Heart right ventricle (tissue), 16 donors: Measurements from ENCODE around the gene HOXA10. TPM values are rescaled to one million over a fixed set of nuclear protein-coding genes. Genes with fewer than 3 reads are reported as not detected.

Experiments used
- ATAC-seq, 8 donors: fragments of 200-7000 bp; cut with Tn5 transposase; one replicate each; pipeline ENCODE4 v1.9.1; 2020; ENCODE audit warnings: mild to moderate bottlenecking in 8 of 8, moderate library complexity in 8 of 8, moderate number of reproducible peaks in 1 of 8
- DNase-seq, 2 donors: peaks; one replicate each; pipeline ENCODE4 v3.0.0-alpha.2; 2020
- H3K27ac ChIP-seq, 10 donors: fragments of 200-600 bp; sonication (generic) in 2 of 10; one replicate each; pipeline versions ENCODE4 v1.5.0 to v1.8.0; 2020 to 2022; ENCODE audit warnings: mild to moderate bottlenecking in 3 of 10
- H3K27me3 ChIP-seq, 7 donors: fragments of 200-600 bp; one replicate each; pipeline ENCODE4 v1.8.0; 2021 to 2022; ENCODE audit warnings: mild to moderate bottlenecking in 2 of 7
- H3K36me3 ChIP-seq, 9 donors: fragments of 200-600 bp; sonication (generic) in 1 of 9; one replicate each; pipeline versions ENCODE4 v1.5.0 to v1.8.0; 2020 to 2022; ENCODE audit warnings: mild to moderate bottlenecking in 2 of 9
- H3K4me1 ChIP-seq, 9 donors: fragments of 200-600 bp; sonication (generic) in 1 of 9; one replicate each; pipeline versions ENCODE4 v1.5.0 to v1.8.0; 2020 to 2022; ENCODE audit warnings: mild to moderate bottlenecking in 4 of 9
- H3K4me3 ChIP-seq, 10 donors: fragments of 200-600 bp; sonication (generic) in 2 of 10; one replicate each; pipeline versions ENCODE4 v1.5.0 to v1.8.0; 2020 to 2022; ENCODE audit warnings: mild to moderate bottlenecking in 7 of 10, moderate library complexity in 2 of 10
- H3K9me3 ChIP-seq, 11 donors: fragments of 200-600 bp in 10 of 11; sonication (generic) in 2 of 11; one replicate each; pipeline versions ENCODE4 v1.5.0 to v1.8.0; 2013 to 2022; ENCODE audit warnings: mild to moderate bottlenecking in 2 of 11, control low read depth in 1 of 11, moderate library complexity in 1 of 11
- CTCF ChIP-seq, 9 donors: fragments of 200-600 bp; sonication (generic) in 2 of 9; IDR thresholded peaks; one replicate each; pipeline versions ENCODE4 v1.5.0 to v1.8.0; 2021 to 2022; ENCODE audit warnings: antibody characterized with exemption in 9 of 9, mild to moderate bottlenecking in 5 of 9, moderate library complexity in 1 of 9
- WGBS, 2 donors: extraction: QIAGEN DNeasy Blood & Tissue Kit; methylation state at CpG; one replicate each; pipeline ENCODE4 v1.1.7; 2013; ENCODE audit warnings: inconsistent platforms in 1 of 2; 5-methylcytosine and 5-hydroxymethylcytosine counted together
- intact Hi-C, 10 donors: fragments of 100-400 bp; cut with DNase I; formaldehyde crosslinking; loops; one replicate each; pipeline versions ENCODE4 v1.11.1 to v1.14.2; 2022
- polyA plus RNA-seq, 2 donors: library from polyadenylated mRNA; stranded (reverse); fragments of 200-250 nt; gene quantifications; one replicate each; pipeline ENCODE4 v1.2.3, GENCODE V29; 2013
- total RNA-seq, 10 donors: library from RNA; stranded (reverse); fragmentation: NEBNext Ultra II Directional in 3 of 10; extraction: Animal tissue kit (Norgen Biotek cat#: 25700) in 3 of 10; gene quantifications; one replicate each; pipeline versions ENCODE4 v1.2.1 to v1.2.4, GENCODE V29; 2021 to 2023
- donor health status: Arrhythmogenic right ventricular cardiomyopathy.
- donor health status: ischemic (EF 13 %, LVEDD 7.1; RV severe dilation, severe dysfunction).
- donor health status: healthy with polysubstance abuse.
- donor health status: DM: no; HTN: yes; CAD: no.
- donor health status: DM: no; HTN: no; CAD: no.
- donor health status: ischemic (EF 25% LVEDD 6.9; RV normal size, moderate dysfunction).
- donor health status: ischemic (EF 25% LVEDD 5.7; RV mildly dilated, moderate dysfunction).
- donor health status: healthy.
- donor health status: DM: yes; HTN: yes; CAD: no.
- donor health status: Ischemic cardiomyopathy.
- donor health status: ischemic (EF 35%, LVEDD 5.7; RV mildly dilated, moderate dysfunction).
- donor health status: nonischemic (EF 11% LVEDD 7.7; RV severe dilation, severe dysfunction).
- donor health status: DM: yes; HTN: yes; CAD: no.
- donor health status: PGD.
- donor health status: ischemic (EF 29% LVEDD 5.4; RV normal size, mild dysfunction).
- donor health status: nonischemic (EF 23%, LVEDD 6.1; RV moderate dilation, normal function).

The HOXA10 gene
- total and polyA plus RNA-seq, 12 donors = 0.03 to 0.19 TPM; not detected in 10

- Histone ChIP-seq H3K27me3 (peaks cover 53 to 100% (median 99%) of the 10 kb centered on the region in 7 donors), H3K36me3 (no peaks in the 10 kb centered on the region), H3K27ac (no peak overlapping the region), H3K4me3 (peak overlapping the region in 3 of 10 donors; percentile 10 to 33 (median 10)), H3K4me1 (peaks cover 0 to 38% (median 23%) of the 10 kb centered on the region in 9 donors), H3K9me3 (no peaks in the 10 kb centered on the region)
- intact Hi-C loops = loop anchor here in 7 of 10 donors (5.0 to 10.0 kb wide), 7 partner anchors 380 to 890 kb away; no protein-coding TSS in a partner anchor
- TF ChIP-seq CTCF (IDR thresholded peaks at IDR 0.05) = no peak
- 2 to 4% methylated on average over 41 of the region's 41 CpGs for WGBS, 2 donors
- ATAC-seq = peak in 1 of 8 donors; percentile 34
- DNase-seq = no peak
These were observed 30.8 kb upstream of the HOXA10 start for GRCh38 chr7:27204851-27205322.

GRCh38 chr7:27203964-27204594 is 30.0 kb upstream of the HOXA10 start:
- 19 to 22% methylated on average over 4 of the region's 4 CpGs for WGBS, 2 donors
- H3K4me3 ChIP-seq = no peak overlapping the region
- ATAC-seq (no peak), DNase-seq (no peak)
- H3K36me3 ChIP-seq = no peaks in the 10 kb centered on the region
- peaks cover 57 to 98% (median 96%) of the 10 kb centered on the region in 7 donors for H3K27me3 ChIP-seq
- H3K27ac ChIP-seq = no peak overlapping the region
- no peaks in the 10 kb centered on the region for H3K9me3 ChIP-seq
- TF ChIP-seq CTCF (IDR thresholded peaks at IDR 0.05) = no peak
- H3K4me1 ChIP-seq = peaks cover 0 to 41% (median 26%) of the 10 kb centered on the region in 9 donors
- intact Hi-C loops = loop anchor here in 6 of 10 donors (10.0 kb wide), 5 partner anchors 381 to 891 kb away; no protein-coding TSS in a partner anchor

GRCh38 chr7:27203365-27203953 is 29.3 kb upstream of the HOXA10 start:
- peaks cover 0 to 47% (median 29%) of the 10 kb centered on the region in 9 donors for H3K4me1 ChIP-seq
- no peaks in the 10 kb centered on the region for H3K9me3 ChIP-seq
- ATAC-seq (no peak), DNase-seq (no peak)
- intact Hi-C loops = loop anchor here in 6 of 10 donors (10.0 kb wide), 5 partner anchors 381 to 891 kb away; no protein-coding TSS in a partner anchor
- H3K4me3 ChIP-seq = no peak overlapping the region
- no peak for TF ChIP-seq CTCF (IDR thresholded peaks at IDR 0.05)
- H3K36me3 ChIP-seq = no peaks in the 10 kb centered on the region
- WGBS, 2 donors = 16 to 19% methylated on average over 10 of the region's 10 CpGs
- H3K27me3 ChIP-seq = peaks cover 62 to 98% (median 96%) of the 10 kb centered on the region in 7 donors
- no peak overlapping the region for H3K27ac ChIP-seq

DNA sequence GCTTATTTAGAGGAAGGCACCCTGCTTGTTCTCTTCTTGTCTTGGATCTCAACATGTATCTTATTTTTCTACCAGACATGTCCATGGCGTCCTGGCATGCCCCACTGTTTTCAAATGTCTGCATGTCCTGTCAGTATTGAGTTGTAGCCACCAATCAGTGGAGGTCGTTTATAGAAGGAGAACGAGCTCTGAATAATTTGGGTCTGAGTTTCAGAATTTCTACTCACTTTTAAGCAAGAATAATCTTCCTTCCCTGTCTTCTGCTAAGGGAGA is 28.7 kb upstream of the HOXA10 start:
- H3K4me1 ChIP-seq = peaks cover 0 to 50% (median 30%) of the 10 kb centered on the region in 9 donors

More for the DNA sequence above, 28.7 kb upstream of the HOXA10 start:
- no peaks in the 10 kb centered on the region for H3K36me3 ChIP-seq
- no peak for TF ChIP-seq CTCF (IDR thresholded peaks at IDR 0.05)
- H3K9me3 ChIP-seq = no peaks in the 10 kb centered on the region
- no peak overlapping the region for H3K4me3 ChIP-seq
- H3K27me3 ChIP-seq = peaks cover 67 to 98% (median 97%) of the 10 kb centered on the region in 7 donors
- ATAC-seq (no peak), DNase-seq (no peak)
- 11 to 16% methylated on average over 3 of the region's 3 CpGs for WGBS, 2 donors
- H3K27ac ChIP-seq = no peak overlapping the region
- intact Hi-C loops = loop anchor here in 6 of 10 donors (10.0 kb wide), 5 partner anchors 382 to 892 kb away; no protein-coding TSS in a partner anchor
